ENCODE results near the gene SH3GL2. TPM values are rescaled to one million over a fixed set of nuclear protein-coding genes. Genes with fewer than 3 reads are reported as not detected.
"Not testable (repeated sequence)": the region's sequence is repeated elsewhere in the genome, so short reads cannot be mapped to it uniquely, and the experiment has no call there.

The SH3GL2 gene
- total RNA-seq, 3 donors from 2014 or later (not counting 1 experiment from before 2014, with no cell fraction given): not detected

GRCh38 chr9:17761984-17762676, 183.3 kb downstream of the SH3GL2 start:
- Histone ChIP-seq H3K27me3 (ENCODE audit: control insufficient read depth, insufficient read depth, low read length) (no peaks in the 10 kb centered on the region), H3K4me1 (ENCODE audit: control insufficient read depth, insufficient read depth, low read length) (no peaks in the 10 kb centered on the region), H3K9me3 (ENCODE audit: control insufficient read depth, insufficient read depth, low read length) (no peaks in the 10 kb centered on the region), H3K36me3 (ENCODE audit: control insufficient read depth, insufficient read depth, low read length) (no peaks in the 10 kb centered on the region), H3K27ac (ENCODE audit: low read length) (no peak overlapping the region), H3K4me3 (ENCODE audit: low read length) (no peak overlapping the region)
- ATAC-seq (no peak), DNase-seq (no peak)
- TF ChIP-seq CTCF (IDR thresholded peaks at IDR 0.05): no peak
- H3K4me1 Mint-ChIP-seq: no peaks in the 10 kb centered on the region
- H3K36me3 Mint-ChIP-seq: no peaks in the 10 kb centered on the region
- intact Hi-C loops (cut with micrococcal nuclease): no loop called here
- H3K9me3 Mint-ChIP-seq: peaks cover 0 to 4% of the 10 kb centered on the region in 2 donors
- H3K4me3 Mint-ChIP-seq: no peak overlapping the region
- no peak overlapping the region for H3K27ac Mint-ChIP-seq
- H3K27me3 Mint-ChIP-seq (ENCODE audit: low read depth in 2 of 2): no peaks in the 10 kb centered on the region
- WGBS (ENCODE audit: insufficient coverage): 68% methylated on average over 5 of the region's 6 CpGs

DNA sequence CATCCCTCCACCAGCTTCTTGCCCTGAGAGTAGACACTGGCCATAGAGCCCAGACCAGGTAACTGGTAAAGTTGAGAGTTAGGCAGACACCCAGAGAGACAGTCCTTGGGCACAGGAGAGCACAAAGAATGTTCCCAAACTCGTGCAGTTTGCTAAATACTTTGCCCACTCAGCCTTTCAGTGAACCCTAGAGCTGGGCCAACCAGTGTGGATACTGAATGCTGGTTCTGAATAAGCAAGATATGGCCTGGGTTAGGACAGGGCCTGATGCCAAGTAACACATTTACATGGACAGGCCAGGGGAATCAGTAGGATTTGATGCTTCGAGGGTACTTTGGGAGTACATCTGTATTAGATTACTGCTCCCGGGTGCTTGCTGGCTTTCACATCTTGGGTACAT, 185.4 kb downstream of the SH3GL2 start:
- H3K4me1 Mint-ChIP-seq: no peaks in the 10 kb centered on the region
- peaks cover 3 to 5% of the 10 kb centered on the region in 2 donors for H3K9me3 Mint-ChIP-seq
- no peaks in the 10 kb centered on the region for H3K4me1 ChIP-seq (ENCODE audit: control insufficient read depth, insufficient read depth, low read length)
- no peaks in the 10 kb centered on the region for H3K9me3 ChIP-seq (ENCODE audit: control insufficient read depth, insufficient read depth, low read length)
- no peak overlapping the region for H3K4me3 Mint-ChIP-seq
- H3K27ac ChIP-seq (ENCODE audit: low read length): no peak overlapping the region
- H3K27me3 ChIP-seq (ENCODE audit: control insufficient read depth, insufficient read depth, low read length): no peaks in the 10 kb centered on the region
- H3K36me3 Mint-ChIP-seq: no peaks in the 10 kb centered on the region
- no peaks in the 10 kb centered on the region for H3K36me3 ChIP-seq (ENCODE audit: control insufficient read depth, insufficient read depth, low read length)
- no peak for TF ChIP-seq CTCF (IDR thresholded peaks at IDR 0.05)
- ATAC-seq (no peak), DNase-seq (no peak)
- intact Hi-C loops (cut with micrococcal nuclease): no loop called here
- H3K4me3 ChIP-seq (ENCODE audit: low read length): no peak overlapping the region
- no peak overlapping the region for H3K27ac Mint-ChIP-seq
- no peaks in the 10 kb centered on the region for H3K27me3 Mint-ChIP-seq (ENCODE audit: low read depth in 2 of 2)
- WGBS (ENCODE audit: insufficient coverage): 37% methylated on average over 1 of the region's 3 CpGs

GRCh38 chr9:17765131-17765530, 186.3 kb downstream of the SH3GL2 start:
- H3K27me3 ChIP-seq (ENCODE audit: control insufficient read depth, insufficient read depth, low read length); H3K9me3 Mint-ChIP-seq; DNase-seq: not testable (repeated sequence)

DNA sequence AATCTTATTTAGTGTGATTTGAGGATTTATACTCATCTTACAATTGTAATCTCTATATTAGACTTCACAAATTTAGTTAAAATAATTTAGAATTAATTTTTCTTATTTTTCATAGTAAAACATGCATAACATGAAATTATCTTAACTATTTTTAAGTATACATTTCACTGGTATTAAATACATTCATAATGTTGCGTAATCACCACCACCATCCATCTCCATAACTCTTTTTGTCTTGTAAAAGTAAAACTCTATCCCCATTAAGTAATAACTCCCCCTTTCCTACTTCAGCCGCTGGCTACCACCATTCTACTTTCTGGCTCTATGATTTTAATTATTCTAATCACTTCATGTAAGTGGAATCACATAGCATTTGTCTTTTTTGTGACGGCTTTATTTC, 193.4 kb downstream of the SH3GL2 start:
- no peaks in the 10 kb centered on the region for H3K36me3 Mint-ChIP-seq
- no peak for DNase-seq
- TF ChIP-seq CTCF (IDR thresholded peaks at IDR 0.05): no peak
- Histone ChIP-seq H3K4me3 (ENCODE audit: low read length) (no peak overlapping the region), H3K36me3 (ENCODE audit: control insufficient read depth, insufficient read depth, low read length) (no peaks in the 10 kb centered on the region), H3K27ac (ENCODE audit: low read length) (no peak overlapping the region), H3K9me3 (ENCODE audit: control insufficient read depth, insufficient read depth, low read length) (no peaks in the 10 kb centered on the region), H3K4me1 (ENCODE audit: control insufficient read depth, insufficient read depth, low read length) (no peaks in the 10 kb centered on the region), H3K27me3 (ENCODE audit: control insufficient read depth, insufficient read depth, low read length) (no peaks in the 10 kb centered on the region)
- intact Hi-C loops (cut with micrococcal nuclease): no loop called here
- H3K27me3 Mint-ChIP-seq (ENCODE audit: low read depth in 2 of 2): no peaks in the 10 kb centered on the region
- H3K4me3 Mint-ChIP-seq: no peak overlapping the region
- H3K9me3 Mint-ChIP-seq: peaks cover 5 to 7% of the 10 kb centered on the region in 2 donors
- H3K27ac Mint-ChIP-seq: no peak overlapping the region
- WGBS (ENCODE audit: insufficient coverage): 91% methylated on average over 1 of the region's 3 CpGs
- H3K4me1 Mint-ChIP-seq: no peaks in the 10 kb centered on the region
- no peak for ATAC-seq

More at GRCh38 chr9:17765131-17765530, 186.3 kb downstream of the SH3GL2 start:
- H3K4me3 ChIP-seq (ENCODE audit: low read length); H3K36me3 Mint-ChIP-seq; intact Hi-C loops (cut with micrococcal nuclease); H3K4me1 ChIP-seq (ENCODE audit: control insufficient read depth, insufficient read depth, low read length); H3K27ac Mint-ChIP-seq; H3K4me1 Mint-ChIP-seq; H3K27me3 Mint-ChIP-seq (ENCODE audit: low read depth in 2 of 2); ATAC-seq; H3K36me3 ChIP-seq (ENCODE audit: control insufficient read depth, insufficient read depth, low read length); H3K4me3 Mint-ChIP-seq; H3K27ac ChIP-seq (ENCODE audit: low read length); H3K9me3 ChIP-seq (ENCODE audit: control insufficient read depth, insufficient read depth, low read length): not testable (repeated sequence)
- WGBS (ENCODE audit: insufficient coverage): 78% methylated on average over 3 of the region's 4 CpGs

All from natural killer cell (primary cell).